Measurements from ENCODE around the gene LEFTY2. TPM values are rescaled to one million over a fixed set of nuclear protein-coding genes. Genes with fewer than 3 reads are reported as not detected.

Gene LEFTY2
- total and polyA plus RNA-seq, 9 of the 15 experiments (the other 6 are each of a cell fraction or from before 2014, with no cell fraction given) = 0.04 to 0.14 TPM; not detected in 7

DNA sequence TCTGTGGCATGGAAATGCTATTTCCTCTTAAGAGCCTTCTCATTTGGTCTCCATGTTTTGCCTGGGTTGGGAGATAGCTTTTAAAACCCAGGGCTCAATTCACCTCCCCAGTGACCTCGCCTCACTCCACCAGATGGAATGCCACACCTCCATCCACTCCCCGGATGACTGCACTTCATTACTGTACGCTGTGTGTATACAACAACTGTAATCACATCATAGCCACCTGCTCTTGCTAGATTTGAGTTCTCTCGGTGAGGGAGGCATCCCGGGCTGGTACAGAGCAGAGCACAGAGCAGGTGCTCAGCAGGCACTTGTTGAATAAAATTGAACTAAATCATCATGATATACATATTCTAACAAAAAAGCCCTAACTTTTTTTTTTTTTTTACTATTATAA is 32.1 kb upstream of the LEFTY2 start (continued):
- TF ChIP-seq, protein P1, sequence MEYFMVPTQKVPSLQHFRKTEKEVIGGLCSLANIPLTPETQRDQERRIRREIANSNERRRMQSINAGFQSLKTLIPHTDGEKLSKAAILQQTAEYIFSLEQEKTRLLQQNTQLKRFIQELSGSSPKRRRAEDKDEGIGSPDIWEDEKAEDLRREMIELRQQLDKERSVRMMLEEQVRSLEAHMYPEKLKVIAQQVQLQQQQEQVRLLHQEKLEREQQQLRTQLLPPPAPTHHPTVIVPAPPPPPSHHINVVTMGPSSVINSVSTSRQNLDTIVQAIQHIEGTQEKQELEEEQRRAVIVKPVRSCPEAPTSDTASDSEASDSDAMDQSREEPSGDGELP (CRISPR knock-in tag; IDR thresholded peaks at IDR 0.05; ENCODE audit: borderline replicate concordance) = peak; percentile 35; the same call in 1 of the 2 replicates
- TF ChIP-seq MCM7 (IDR thresholded peaks at IDR 0.05) = no peak
- no peak for TF ChIP-seq CEBPG (CRISPR knock-in tag; IDR thresholded peaks at IDR 0.05)
- no peak for TF ChIP-seq CEBPG (tag; conservative IDR thresholded peaks at IDR 0.05 in 1 of 2, IDR thresholded peaks at IDR 0.05 in 1 of 2)
- peak; percentile 54; the same call in 1 of the 2 replicates for TF ChIP-seq TAL1 (IDR thresholded peaks at IDR 0.05)
- TF ChIP-seq, protein P2, sequence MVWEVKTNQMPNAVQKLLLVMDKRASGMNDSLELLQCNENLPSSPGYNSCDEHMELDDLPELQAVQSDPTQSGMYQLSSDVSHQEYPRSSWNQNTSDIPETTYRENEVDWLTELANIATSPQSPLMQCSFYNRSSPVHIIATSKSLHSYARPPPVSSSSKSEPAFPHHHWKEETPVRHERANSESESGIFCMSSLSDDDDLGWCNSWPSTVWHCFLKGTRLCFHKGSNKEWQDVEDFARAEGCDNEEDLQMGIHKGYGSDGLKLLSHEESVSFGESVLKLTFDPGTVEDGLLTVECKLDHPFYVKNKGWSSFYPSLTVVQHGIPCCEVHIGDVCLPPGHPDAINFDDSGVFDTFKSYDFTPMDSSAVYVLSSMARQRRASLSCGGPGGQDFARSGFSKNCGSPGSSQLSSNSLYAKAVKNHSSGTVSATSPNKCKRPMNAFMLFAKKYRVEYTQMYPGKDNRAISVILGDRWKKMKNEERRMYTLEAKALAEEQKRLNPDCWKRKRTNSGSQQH (CRISPR knock-in tag; IDR thresholded peaks at IDR 0.05) = no peak
- TF ChIP-seq, protein P3, sequence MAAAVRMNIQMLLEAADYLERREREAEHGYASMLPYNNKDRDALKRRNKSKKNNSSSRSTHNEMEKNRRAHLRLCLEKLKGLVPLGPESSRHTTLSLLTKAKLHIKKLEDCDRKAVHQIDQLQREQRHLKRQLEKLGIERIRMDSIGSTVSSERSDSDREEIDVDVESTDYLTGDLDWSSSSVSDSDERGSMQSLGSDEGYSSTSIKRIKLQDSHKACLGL (CRISPR knock-in tag; IDR thresholded peaks at IDR 0.05; ENCODE audit: borderline replicate concordance, poor library complexity, severe bottlenecking) = no peak
- no peak for TF ChIP-seq BMI1 (IDR thresholded peaks at IDR 0.05; ENCODE audit: low read length)
- TF ChIP-seq, protein P4, sequence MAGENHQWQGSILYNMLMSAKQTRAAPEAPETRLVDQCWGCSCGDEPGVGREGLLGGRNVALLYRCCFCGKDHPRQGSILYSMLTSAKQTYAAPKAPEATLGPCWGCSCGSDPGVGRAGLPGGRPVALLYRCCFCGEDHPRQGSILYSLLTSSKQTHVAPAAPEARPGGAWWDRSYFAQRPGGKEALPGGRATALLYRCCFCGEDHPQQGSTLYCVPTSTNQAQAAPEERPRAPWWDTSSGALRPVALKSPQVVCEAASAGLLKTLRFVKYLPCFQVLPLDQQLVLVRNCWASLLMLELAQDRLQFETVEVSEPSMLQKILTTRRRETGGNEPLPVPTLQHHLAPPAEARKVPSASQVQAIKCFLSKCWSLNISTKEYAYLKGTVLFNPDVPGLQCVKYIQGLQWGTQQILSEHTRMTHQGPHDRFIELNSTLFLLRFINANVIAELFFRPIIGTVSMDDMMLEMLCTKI (IDR thresholded peaks at IDR 0.05; ENCODE audit: partially characterized antibody) = no peak
- TF ChIP-seq PYGO2 (tag; IDR thresholded peaks at IDR 0.05) = no peak
- no peak for TF ChIP-seq JUNB (CRISPR knock-in tag; conservative IDR thresholded peaks at IDR 0.05)
- no peak for TF ChIP-seq ZNF133 (CRISPR knock-in tag; IDR thresholded peaks at IDR 0.05)
- 0 out of 2 replicates have a peak, but pooled peaks have one; percentile 33 for TF ChIP-seq NCOR1 (IDR thresholded peaks at IDR 0.05)
- TF ChIP-seq ZFP36 (IDR thresholded peaks at IDR 0.05; ENCODE audit: low read depth, low read length, partially characterized antibody) = no peak
- TF ChIP-seq, protein P5, sequence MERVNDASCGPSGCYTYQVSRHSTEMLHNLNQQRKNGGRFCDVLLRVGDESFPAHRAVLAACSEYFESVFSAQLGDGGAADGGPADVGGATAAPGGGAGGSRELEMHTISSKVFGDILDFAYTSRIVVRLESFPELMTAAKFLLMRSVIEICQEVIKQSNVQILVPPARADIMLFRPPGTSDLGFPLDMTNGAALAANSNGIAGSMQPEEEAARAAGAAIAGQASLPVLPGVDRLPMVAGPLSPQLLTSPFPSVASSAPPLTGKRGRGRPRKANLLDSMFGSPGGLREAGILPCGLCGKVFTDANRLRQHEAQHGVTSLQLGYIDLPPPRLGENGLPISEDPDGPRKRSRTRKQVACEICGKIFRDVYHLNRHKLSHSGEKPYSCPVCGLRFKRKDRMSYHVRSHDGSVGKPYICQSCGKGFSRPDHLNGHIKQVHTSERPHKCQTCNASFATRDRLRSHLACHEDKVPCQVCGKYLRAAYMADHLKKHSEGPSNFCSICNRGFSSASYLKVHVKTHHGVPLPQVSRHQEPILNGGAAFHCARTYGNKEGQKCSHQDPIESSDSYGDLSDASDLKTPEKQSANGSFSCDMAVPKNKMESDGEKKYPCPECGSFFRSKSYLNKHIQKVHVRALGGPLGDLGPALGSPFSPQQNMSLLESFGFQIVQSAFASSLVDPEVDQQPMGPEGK (CRISPR knock-in tag; IDR thresholded peaks at IDR 0.05; ENCODE audit: borderline replicate concordance) = no peak
- peak; percentile 62 for TF ChIP-seq ARID1B (IDR thresholded peaks at IDR 0.05)
- no peak for TF ChIP-seq TAF15 (IDR thresholded peaks at IDR 0.05; ENCODE audit: low read depth, low read length)
- TF ChIP-seq GATA2 (CRISPR knock-in tag; IDR thresholded peaks at IDR 0.05) = no peak
